GM13976 (cell line): ENCODE data around the gene ORMDL3.

Experiments used
- DNase-seq: peaks from one replicate; pipeline ENCODE4 v3.0.0; 2012; ENCODE audit warnings: low spot score
- in situ Hi-C: fragments of 300-500 bp; cut with MboI; formaldehyde crosslinking; loops from one replicate; pipeline ENCODE4 v1.12.0; 2022; ENCODE audit warnings: low sequenced_read_pairs, mixed read lengths, inconsistent platforms; ENCODE audit not compliant: unreplicated experiment
- TF ChIP-seq, protein P1 (sequence below): IDR thresholded peaks from 2 replicates; pipeline ENCODE4 v1.5.1; 2012; ENCODE audit warnings: borderline replicate concordance, mild to moderate bottlenecking; ENCODE audit not compliant: insufficient read depth; ENCODE audit errors: extremely low read depth, missing control alignments, control extremely low read depth

Gene ORMDL3

GRCh38 chr17:39934324-39934723 lies 6.9 kb upstream of the ORMDL3 start:
- TF ChIP-seq, protein P1, sequence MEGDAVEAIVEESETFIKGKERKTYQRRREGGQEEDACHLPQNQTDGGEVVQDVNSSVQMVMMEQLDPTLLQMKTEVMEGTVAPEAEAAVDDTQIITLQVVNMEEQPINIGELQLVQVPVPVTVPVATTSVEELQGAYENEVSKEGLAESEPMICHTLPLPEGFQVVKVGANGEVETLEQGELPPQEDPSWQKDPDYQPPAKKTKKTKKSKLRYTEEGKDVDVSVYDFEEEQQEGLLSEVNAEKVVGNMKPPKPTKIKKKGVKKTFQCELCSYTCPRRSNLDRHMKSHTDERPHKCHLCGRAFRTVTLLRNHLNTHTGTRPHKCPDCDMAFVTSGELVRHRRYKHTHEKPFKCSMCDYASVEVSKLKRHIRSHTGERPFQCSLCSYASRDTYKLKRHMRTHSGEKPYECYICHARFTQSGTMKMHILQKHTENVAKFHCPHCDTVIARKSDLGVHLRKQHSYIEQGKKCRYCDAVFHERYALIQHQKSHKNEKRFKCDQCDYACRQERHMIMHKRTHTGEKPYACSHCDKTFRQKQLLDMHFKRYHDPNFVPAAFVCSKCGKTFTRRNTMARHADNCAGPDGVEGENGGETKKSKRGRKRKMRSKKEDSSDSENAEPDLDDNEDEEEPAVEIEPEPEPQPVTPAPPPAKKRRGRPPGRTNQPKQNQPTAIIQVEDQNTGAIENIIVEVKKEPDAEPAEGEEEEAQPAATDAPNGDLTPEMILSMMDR, result no peak
- in situ Hi-C loops, result no loop called here

DNA sequence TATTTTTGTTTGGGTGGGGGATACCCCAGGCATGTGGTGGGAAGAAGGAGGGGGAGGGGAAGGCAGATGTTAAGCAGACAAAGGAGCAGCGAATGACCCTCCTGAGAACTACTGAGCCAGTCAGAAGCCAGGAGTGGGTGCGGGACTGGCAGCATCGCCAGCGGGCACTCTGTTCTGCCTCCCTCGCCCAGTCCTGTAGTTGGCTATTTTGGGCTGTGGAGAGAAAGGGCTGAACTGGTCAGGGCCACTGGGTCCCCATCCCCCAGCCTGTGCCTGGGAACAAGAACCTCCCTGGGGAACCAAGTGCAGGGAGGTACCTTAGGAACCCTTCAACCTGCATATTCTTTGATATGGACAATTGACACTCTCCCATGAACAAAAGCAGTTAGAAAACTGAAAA lies 6.5 kb upstream of the ORMDL3 start:
- DNase-seq, result no peak
- TF ChIP-seq, protein P1, result no peak
- in situ Hi-C loops, result no loop called here

More at GRCh38 chr17:39934324-39934723, 6.9 kb upstream of the ORMDL3 start:
- DNase-seq, result no peak

DNA sequence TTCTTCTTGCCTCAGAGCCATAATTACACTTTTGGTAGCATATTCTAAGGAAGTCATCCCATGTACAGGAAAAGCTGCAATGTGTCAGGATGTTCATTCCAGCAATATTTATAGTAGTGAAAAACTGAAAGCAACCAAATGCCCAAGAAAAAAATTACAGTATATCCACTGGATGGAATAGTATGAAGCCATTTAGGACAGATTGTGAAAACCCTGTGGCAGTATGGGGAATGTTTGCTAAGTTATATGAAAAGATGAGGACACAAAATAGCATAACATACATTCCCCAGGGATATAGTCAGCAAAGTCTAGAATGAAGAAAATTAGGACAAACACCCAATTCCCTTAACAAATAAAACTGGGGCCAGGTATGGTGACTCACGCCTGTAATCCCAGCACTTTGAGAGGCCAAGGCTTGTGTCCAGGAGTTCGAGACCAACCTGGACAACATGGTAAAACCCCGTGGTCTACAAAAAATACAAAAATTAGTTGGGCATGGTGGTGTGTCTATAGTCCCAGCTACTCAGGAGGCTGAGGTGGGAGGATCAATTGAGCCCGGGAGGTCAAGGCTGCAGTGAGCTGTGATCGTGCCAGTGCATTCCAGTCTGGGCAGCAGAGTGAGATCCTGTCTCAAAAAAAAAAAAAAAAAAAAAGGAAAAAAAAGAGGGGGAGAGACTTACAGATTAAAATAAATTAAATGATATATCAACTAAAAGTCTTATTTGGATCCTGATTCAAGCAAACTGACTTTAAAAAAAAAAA lies 2.4 kb upstream of the ORMDL3 start:
- no peak for DNase-seq
- TF ChIP-seq, protein P1, result no peak
- in situ Hi-C loops, result no loop called here

DNA sequence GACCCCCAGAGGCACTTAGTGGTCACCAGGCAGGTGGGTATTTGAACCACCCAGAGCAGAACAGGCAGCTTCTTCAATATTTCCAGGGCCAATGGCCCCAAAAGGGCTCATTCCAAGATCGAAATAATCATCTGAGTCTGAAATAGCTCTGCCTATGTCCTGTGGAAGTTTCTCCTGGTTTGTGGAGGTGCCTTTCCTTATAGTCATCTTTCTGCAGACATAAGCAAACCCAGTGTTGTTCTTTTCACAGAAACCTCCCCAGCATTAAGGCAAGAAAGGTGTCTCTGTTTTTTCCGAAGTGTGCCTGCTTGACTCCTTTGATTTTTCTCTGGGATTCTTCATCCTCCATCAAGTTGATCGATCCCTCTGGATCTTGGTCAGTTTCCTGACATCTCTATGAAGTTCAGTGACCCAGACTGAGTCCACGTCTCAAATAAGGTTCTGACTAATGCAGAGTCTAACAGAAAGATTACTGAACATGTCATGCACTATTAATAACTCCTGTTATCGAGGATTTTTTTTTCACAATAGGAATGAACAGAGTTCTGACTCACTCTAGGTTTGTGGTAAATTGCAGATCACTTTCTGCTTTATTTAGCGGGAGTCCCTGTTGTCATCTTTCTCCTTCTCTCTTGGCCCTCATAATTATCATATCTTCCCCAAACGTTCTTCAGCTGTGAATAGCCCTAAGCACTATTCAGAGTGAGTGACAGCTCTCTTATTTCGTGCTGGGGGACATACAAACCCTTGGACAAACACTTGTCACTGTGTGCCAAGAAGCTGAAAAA lies 1.7 kb upstream of the ORMDL3 start:
- peak; percentile 56 for DNase-seq
- TF ChIP-seq, protein P1, result no peak
- in situ Hi-C loops, result no loop called here

DNA sequence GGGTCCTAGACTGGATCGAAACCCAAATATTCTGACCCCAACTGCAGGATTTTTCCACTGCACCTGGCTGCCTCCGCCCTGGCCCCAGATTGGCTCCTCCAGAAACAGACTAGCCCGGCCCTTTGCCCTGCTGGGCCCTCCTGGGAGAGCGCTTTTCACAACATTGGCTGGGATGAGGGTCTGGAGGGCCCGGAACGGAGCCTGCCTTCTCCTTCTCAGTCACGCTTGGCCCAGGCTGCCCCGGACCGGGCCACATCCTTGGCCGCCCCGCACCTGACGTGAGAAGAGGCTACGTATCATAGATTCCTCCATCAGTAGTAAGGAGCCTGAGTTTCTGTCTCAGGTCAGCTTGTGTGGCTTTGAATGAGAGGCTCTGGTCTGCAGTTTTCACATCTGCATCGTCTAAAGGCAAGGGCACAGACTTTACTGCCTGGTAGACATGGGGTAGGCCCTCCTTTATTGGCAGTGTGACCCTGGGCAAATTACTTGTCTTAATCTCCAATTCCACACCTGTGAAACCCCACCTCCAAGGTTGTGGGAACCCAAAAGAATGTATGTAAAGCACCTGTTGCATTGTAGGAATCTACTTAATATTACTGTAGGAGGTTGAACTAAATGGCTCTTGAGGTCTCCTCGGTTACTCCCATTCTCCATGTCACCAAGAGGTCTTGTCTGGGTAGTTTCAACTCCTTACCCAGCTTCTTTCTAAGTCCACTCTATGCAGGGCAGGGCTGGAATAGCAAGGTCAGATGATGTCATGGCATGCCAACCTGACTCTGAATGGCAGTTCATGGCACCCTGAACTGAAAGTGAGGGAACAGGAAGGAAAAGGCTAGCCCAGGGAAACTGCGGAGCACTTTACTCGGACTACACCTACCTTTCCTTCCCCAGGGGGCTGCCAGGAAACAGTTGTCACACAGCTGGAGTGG lies 792 bp upstream of the ORMDL3 start:
- TF ChIP-seq, protein P1, result no peak
- in situ Hi-C loops, result no loop called here
- no peak for DNase-seq

DNA sequence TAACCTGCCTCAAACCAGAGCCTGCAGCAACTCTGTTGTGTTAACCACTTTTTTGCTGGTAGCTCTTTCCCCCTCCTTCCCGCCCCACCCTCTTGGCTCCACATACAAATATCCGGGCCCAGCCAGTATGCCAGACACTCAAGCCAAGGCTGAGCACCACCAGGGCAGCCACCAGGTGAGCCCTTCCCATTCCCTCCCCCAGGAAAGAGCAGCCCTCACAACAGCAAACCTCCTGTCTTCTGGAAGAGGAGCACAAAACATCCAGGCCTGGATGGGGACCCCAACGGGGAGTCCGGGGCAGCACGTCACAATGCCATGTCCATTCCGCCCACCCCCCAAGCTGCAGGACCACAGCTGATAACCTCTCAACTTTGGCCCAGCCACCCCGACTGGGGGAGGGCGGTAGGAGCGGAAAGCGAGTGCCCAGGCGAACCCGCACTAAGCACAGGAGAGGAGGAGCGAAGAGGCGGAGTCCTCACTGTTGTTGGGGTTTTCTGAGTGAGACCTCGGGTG lies 757 bp downstream of the ORMDL3 start:
- TF ChIP-seq, protein P1, result no peak
- DNase-seq, result peak; percentile 68
- in situ Hi-C loops, result no loop called here
